ENCODE measurements around the gene TBC1D22A.

The TBC1D22A gene

DNA sequence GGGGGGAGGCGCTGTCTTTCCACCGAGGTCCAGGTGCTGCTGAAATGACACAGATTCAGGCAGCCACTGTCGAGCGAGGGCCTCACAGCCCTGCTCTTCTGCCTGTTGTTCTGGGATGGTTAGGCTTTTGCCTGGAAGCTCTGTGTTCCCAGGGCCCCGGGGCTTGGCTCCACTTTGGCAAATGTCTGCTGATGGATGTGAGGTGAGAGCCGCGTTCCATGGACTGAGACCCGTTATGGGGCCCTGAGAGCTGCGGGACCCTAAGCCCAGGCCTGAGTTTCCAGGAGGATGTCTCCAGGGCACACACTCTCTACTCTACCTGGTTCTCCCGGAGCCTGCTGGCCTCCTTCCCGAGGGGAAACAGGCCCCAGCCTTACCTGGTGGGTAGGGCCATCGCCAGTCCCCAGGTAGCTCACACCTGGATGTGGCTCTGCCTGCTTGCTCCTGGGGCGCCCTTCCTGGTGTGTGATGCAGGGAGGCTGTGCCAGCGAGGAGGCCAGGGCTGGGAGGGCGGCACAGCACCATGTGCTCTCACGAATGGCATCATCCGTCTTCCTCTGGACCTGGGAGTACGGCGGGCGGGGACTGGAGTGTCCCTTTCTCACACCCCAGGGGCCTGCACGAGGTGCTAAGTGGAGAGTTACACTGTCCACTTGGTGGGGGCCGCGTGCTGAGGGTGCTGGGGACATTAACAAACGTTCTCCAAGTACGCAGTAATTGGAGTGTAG lies 435.5 kb downstream of the TBC1D22A start:
- no peak for DNase-seq

DNA sequence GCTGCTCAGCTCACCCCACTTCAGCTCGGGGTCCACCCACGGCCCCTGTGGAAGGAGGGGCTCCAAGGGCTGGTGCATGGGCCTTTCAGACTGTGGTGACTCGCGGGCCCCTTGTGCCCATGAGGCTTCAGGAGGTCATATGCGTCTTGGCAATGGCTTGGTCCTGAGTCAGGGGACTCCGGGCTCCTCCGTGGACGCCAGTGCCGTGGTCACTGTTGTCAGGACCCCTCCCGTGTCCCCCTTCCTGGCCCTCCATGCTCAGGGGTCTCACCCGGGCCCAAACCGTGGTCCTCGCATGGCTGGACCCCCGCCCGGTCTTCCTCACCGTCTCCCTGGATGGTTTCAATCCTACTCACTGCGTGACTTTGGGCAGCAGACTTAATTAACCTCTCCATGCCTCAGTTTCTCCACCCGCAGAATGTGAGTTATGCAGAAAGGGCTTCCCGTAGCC lies 436.4 kb downstream of the TBC1D22A start:
- DNase-seq: no peak

DNA sequence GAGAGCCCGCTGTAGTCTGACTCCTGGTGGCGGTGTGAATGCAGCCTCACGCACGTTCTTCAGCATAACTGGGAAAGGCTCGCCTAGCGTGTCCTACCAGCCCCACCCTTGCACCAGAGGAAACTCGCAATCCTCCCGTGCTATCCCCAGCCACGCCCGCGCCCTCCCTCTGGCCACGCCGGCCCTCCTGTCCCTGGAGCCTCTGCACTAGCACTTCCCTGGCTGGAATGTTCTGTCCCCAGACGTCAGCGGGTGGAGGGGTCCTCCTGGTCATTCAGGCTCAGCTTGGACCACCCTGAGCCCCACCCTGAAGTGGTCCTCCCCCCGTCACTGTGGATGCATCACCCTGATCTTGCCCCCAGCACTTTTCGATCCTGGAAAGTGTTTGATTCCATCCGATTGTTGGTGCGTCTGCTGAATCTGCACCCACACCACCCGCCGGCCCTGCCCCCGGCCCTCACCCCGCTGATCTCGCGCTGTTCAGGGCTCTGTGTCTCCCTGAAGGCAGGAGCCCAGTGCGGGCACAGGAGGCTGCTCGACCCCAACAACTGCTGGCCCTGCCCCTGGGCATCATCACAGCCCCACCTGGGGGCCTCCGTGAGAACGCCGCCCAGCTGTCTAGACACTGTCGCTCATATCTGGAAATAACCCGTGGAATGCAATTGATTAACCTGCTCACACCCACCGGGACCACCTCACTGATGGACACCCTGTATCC lies 437.0 kb downstream of the TBC1D22A start:
- no peak for DNase-seq

DNA sequence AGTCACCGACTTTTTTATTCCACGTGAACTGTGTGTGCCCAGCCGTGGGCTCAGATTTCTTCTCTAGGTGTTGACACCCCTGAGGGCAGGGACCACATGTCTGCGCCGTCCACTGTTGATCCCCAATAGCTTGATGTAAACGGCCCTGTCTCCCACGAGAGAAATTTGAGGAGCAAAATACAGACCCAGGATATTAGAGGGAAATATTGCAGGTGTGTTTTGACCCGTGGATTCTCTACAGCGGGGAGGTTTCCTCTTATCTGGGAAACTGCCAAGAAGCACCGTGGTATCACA lies 437.5 kb downstream of the TBC1D22A start:
- DNase-seq: no peak

DNA sequence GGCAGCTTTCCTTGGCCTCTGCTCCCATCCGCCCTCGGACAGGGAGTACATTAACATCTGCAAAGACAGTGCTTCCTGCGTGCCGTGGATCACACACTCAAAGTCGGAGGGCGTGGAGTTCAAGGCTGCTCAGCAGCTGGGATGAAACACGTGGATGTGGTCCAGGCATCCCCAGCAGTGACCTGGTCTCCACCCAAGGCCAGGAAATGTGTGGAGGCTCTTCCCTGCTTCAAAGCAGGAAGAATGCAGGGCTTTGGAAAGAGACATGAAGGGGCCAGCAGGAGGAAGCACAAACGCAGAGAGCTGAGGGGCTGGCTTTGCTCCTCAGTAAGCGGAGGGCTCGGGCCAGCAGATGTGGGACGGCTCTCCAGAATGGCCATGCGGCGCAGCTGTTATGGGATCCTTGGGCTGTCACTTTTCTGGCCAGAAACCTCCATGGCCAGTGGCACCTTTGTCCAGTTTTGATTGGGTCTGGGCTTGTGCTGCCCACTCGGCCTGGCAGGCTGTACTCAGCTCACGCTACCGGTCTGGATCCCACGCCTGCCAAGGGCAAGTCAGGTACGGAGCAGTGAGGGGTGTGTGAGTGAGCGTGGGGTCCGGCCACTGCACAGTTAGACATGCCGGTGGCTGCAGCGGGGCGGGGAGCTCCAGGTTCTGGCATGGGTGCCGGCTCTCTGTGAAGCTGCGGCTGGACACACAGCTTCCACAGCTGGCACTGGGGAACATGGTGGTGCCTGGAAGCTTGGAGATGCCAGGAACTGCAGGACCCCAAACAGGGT lies 438.0 kb downstream of the TBC1D22A start:
- no peak for DNase-seq

DNA sequence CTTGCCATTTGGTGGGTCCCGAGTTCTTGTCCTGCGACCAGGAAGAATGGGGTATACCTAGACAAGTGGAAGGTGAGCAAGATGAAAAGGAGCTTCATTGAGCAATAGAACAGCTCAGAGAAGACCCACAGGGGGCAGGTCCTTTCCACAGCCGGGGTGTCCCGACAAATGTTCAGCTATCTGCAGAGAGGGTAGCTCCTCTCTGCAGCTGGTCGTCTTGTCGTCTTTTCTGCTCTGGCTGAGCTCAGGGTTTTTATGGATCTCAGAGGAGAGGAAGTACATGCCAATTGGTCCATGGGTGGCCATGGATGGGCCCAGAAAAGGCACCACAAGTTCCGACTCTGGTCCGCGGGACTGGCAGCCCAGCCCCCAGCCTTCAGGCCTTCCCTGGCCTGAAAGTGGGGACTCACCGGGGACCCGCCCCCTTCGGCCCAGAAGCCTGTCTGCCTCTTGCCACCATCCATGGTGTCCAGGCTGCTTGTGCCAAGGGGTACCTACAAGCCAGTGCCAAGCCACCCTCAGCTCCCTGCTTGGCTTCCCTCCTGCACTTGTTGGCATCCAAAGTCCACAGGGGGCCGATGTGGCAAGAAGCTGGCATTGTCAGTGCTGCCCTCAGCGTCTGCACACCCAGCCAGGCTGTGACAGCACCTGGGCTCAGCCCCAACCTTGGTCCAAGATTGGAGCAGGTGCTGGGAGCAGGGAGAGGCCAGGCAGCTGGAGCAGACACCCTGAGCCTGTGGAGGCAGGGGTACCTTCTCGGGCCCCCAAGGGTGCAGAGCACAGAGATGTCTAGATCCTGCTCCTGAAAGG lies 438.9 kb downstream of the TBC1D22A start:
- no peak for DNase-seq

DNA sequence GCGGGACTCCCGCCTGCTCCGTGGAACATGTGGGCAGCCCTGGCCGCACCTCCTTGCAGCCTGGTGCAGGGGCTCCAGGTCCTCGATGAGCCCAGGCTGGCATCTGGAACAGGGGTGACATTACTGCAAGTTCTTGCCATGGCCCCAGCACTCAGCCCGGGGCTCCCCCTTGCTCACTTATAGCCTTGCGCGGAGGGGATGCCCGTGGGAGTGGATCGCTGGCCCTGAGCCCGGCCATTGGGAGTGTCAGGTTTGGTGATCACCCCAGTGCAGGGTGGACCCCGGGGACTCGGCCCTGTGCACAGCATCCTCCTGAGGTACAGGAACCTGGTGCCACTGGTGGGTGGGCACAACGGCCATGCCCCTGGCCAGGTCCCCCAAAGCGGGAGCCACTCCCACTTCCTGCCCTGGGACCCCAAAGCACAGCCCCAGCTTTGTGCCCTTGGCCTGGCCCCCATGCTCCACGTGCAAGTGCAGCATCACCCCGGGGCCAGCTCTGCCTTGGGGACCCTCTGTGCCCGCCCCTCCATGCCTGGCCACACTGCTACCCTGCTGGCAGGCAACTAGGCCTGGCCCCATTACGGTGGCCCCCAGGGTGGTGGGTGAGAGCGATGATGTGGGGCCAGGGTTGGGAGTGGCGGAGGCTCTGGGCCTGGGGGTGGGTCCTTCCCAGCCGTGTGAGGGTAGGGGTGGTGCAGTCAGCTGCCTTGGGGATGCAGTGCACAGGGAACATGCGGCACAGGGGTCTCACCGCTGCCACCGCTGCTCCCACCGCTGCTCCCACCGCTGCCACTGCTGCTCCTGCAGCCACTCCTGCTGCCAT lies 439.8 kb downstream of the TBC1D22A start:
- DNase-seq: no peak

DNA sequence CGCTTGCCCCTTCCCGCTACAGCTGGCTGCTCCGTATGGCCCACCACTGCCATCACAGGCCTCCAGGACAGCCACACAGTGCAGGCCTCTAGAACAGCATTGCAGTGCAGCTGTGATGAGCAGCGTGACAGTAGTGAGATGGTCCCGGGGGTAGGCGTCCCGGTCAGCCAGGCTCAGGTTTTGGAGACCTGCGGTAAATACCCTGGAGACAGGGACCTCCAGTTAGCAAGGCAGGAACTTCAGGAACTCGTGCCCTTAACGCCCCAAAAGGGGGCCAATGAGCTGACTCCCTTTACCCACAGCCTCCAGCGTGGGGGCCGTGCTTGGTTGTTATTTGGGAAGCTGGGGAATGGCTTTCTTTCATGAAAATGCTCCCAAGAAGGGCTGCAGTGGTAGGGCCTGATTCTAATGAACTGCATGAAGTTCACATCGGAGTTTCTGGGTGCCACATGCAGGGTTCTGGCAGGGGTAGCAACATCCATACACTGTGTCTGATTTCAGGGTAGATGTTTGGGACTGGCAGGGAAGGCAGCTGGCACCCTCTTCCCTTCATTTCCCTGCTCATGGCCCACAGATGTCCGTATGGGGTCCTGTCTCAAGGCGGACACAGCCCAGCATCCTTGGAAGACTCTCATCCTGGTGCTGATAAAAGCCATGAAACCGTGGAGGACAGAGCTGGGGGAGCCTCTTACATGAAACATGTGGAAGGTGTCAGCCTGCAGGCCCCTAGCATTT lies 440.5 kb downstream of the TBC1D22A start:
- DNase-seq: no peak

DNA sequence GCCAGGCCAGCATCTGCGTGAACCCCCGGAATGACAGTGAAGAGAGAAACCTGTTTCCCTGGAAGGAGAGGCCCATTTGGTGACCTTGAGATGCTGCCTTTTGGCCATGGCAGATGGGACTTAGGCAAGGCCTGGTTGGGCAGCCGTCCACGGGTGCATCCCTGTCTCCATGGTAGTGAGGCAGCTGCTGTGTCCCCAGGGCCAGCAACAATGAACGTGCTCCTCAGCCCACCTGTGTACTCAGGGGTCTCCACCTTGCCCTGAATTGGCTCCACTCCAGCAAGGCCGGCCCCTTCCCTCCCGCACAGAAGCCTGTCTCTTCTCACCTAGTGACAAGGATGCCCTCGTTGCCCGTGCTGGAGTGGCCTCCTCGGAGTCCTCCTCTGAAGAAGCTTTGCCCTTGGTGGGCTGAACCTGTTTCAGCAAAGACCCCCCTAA lies 441.1 kb downstream of the TBC1D22A start:
- DNase-seq: no peak

DNA sequence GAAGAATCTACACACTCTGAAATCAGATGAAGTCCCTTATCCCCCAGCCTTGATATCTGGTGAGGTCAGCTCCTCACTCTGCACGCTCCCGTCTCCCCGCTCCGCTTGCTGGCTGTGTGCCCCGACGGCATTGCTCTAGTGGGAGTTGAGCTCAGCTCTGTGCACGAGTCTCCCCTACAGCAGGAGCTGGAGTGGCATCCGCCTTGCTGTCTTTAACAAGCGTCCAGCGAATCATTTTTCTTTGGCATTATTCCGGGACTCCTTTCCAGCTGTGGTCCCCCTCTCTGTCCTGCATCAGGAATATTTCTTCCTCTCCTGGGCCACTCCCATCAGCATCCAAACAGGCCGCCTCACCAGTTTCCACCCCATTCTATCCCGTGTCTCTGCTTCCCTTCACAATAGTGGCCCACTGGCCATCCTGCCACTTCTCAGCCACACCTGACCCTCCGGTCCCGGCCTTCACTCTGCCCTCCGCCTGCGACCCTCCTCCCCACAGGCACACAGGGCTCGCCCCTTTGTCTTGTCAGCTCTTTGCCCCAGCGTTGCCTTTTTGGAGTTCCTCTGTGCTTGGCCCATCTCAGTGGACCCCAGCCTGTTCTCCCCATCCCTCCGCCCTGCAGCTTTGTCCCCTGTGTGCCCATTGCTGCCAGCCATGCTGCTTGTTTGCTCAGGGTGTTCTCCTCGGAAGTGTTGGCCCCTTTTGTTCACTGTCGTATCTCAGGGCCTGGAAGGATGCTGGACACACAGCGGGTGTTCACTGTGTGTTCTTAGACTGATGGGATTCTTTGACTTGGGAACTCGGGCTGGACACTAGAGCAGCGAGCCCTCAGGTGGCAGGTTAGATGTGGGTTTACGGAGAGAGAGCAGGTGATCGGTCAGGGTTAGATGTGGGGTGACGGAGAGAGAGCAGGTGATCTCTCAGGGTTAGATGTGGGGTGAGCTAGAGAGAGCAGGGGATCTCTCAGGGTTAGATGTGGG lies 441.8 kb downstream of the TBC1D22A start:
- DNase-seq: no peak

DNA sequence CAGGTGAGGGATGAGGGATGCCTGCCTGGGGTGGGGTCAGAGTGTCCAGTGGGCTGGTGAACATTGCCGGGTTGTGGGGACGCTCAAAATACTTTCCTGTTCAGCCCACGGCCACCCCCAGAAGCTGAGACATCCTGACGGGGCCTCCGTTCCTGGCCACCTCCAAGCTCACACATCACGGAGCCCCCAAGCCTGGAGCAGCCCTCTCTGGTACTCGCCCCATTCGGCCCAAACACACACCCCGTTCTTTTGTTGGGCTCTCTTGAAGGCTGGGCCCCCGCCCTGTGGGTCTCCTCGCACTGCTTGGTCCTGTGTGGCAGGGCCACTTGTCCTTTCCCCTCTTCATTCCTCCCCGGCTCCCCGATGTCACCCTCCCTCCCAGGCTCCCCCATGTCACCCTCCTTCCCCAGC lies 442.6 kb downstream of the TBC1D22A start:
- DNase-seq: no peak

DNA sequence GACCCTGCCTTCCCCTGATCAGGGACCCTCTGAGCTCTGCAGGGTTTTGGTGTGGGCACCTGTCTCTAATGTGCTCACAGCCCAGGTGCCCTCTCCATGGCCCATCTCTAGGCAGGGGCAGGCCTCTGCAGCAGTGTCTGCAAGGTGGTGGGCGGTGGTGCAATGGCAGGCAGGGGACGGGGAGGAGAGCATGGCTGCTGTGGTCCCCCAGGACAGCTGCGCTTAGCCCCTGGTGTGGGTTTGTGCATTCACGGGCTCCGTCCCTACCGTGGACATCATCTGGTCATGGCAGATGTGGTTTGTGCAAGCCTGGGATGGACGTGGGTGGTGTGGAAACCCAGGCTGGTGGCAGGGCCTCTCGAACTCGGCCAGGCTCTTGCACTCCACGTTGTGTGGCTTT lies 443.1 kb downstream of the TBC1D22A start:
- DNase-seq: no peak

DNA sequence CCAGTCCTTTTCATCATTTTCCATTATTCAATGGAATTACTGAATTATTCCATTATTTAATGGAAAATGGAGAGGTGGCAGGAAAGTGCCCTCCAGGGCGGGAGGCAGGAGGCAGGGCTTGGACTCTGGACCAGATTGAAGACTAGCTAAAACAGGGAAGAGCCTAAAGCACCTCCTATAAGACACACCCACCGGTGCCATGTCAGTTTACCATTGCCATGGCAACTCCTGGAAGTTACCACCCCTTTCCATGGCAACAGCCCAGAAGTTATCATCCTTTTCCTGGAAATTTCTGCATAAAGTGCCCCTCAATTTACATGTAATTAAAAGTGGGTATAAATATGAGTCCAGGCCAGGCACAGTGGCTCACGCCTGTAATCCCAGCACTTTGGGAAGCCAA lies 443.7 kb downstream of the TBC1D22A start:
- DNase-seq: no peak

DNA sequence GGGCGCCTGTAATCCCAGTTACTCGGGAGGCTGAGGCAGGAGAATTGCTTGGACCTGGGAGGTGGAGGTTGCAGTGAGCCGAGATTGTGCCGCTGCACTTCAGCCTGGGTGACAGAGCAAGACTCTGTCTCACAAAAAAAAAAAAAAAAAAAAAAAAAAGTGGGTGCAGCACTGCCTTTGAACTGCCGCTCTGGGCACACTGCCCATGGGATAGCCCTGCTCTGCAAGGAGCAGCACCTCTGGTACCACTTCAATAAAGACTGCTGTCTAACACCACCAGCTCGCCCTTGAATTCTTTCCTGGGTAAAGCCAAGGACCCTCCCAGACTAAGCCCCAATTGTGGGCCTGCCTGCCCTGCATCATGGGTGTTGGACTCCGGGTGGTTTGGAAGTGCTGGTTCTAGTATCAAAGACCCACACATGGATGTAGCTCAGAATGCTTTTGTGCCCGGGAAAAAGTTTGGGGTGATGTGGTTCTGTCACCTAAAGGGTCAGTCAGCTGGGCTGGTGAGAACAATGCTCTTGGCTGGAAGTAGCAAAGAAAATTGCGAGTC lies 444.3 kb downstream of the TBC1D22A start:
- no peak for DNase-seq

DNA sequence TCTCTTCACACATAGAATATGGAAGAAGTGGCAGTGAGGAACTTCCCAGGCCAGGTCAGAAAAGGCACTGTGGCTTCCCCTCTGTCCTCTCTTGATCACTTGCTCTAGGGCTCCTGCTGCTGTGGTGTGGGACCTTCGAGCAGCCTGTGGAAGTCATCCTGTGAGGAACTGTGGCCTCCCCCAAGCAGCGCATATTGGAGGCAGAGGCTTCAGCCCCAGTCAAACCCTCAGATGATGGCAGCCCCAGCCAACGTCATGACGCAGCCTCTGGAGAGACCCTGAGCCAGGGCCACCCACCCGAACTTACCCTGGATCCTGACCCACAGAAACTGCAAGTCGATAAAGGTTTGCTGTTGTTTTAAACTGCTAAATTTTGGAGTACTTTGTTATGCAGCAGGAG lies 444.9 kb downstream of the TBC1D22A start:
- no peak for DNase-seq

DNA sequence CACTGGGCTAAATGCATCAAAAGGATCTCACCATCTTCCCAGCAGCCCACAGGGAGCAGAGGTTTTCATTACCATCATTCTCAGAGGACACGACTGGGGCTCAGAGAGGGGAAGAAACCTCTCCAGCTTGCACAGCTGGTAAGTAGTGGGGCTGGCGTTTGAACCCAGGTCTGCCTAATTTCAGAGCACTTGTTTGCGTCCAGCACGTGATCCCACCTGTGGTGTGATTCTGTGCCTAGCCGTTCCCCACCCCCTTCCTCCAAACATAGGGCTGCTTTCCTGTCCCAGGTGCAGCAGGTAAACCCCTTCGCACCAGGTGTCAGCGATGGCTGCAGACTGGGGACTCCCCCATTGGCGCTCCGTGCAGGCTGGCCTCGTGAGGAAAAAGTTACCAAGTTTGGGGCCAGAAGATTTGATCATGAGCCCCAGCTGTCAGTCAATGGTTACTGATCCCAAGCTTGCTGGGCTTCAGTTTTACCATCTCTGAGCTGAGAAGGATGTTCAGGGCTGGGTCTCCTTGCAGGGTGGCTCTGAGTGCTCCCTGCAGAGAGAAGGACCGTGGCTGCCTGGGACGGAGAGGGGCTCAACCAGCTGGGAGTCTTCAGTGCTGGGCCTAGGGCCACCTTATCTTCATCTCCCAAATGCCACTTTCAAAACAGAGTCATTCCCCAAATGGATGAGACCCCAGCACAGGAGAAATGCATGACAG lies 445.6 kb downstream of the TBC1D22A start:
- DNase-seq: no peak

DNA sequence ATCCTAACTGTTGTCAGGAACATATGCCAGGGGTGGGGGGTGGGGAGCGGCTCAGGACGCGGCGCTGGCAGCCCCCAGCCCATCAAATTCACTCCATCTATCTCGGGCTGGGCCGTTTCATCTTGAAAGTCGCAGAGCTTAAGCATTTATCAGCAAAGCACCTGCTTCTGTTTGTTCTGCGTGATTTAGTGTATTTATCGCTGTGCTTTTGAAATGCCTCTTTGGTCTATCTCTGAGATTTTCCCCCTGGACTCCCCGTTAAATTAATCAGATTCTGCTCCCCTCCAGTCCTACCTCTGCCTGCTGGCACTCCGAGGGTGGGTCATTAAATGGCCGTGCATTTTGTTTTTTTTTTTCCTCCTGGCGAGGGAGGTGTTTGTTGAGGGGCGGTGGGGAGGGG lies 446.2 kb downstream of the TBC1D22A start:
- DNase-seq: no peak

DNA sequence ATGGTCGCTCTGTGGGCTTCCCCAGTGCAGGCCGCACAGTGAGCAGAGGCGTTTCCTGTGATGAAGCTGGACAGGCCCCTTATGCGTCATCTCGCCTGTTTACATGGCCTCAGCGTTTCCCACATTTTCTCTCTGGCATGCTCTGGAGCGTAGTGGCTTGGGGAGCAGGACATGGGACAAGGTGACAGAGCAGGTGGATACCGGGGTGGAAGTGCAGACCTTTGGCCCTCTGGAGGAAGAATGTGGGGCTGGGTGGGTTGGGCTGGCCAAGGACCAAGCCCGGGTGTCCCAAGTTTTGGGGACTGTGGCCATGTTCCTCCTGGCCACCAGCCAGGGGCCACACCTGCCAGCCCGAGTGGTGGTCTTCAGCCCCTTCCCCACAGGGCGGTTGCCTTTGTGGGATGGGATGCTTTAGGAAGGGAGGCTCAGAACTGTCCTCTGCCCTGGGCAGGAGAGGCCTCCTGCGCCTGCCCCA lies 446.6 kb downstream of the TBC1D22A start:
- DNase-seq: no peak

DNA sequence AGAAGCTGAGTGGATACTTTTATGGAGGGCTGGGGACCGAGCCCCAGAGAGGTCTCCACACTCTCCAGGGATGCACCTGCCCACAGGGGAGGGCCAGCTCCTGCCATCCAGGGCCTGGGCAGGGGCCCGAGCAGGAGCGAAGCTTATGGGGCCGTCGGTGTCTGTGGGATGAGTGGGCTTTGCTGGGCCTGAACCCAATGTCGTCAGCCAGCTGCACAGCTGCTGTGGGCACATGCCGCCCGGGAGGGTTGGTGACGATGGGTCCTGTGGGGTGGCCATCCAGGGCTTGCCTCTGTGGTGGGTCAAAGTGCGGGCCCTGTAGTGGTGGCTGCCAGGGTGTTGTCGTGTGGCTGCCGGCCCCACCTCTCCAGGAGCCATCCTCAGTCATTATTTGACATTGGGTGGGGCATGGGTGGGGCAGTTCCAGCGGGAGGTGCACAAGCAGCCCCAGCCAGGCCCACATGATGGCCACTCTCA lies 447.1 kb downstream of the TBC1D22A start:
- no peak for DNase-seq

Data from inflammatory macrophage treated with lipopolysaccharide for 4 hours (primary cell).